Tibial nerve (tissue), 4 donors: ENCODE measurements around the gene DCAF17.

Experiments used
- EP300 ChIP-seq, 2 donors: sonication (generic); formaldehyde crosslinking; IDR thresholded peaks; one replicate each; pipeline ENCODE4 v1.6.1; 2017; ENCODE audit warnings: antibody characterized with exemption in 2 of 2, mild to moderate bottlenecking in 1 of 2
- POLR2A ChIP-seq, 2 donors: fragments of 450-650 bp; IDR thresholded peaks; one replicate each; pipeline ENCODE4 v1.6.1; 2017; ENCODE audit warnings: antibody characterized with exemption in 2 of 2, mild to moderate bottlenecking in 2 of 2, moderate library complexity in 2 of 2
- TF ChIP-seq, protein P1 (sequence below), 5 experiments: fragments of 200-600 bp in 3 of 5; fragments of 450-650 bp in 2 of 5; sonication (generic) in 3 of 5; IDR thresholded peaks; one replicate each; pipeline ENCODE4 v1.5.1; 2016 to 2019; ENCODE audit warnings: antibody characterized with exemption in 5 of 5, mild to moderate bottlenecking in 3 of 5, moderate library complexity in 2 of 5

- TF ChIP-seq, protein P1, sequence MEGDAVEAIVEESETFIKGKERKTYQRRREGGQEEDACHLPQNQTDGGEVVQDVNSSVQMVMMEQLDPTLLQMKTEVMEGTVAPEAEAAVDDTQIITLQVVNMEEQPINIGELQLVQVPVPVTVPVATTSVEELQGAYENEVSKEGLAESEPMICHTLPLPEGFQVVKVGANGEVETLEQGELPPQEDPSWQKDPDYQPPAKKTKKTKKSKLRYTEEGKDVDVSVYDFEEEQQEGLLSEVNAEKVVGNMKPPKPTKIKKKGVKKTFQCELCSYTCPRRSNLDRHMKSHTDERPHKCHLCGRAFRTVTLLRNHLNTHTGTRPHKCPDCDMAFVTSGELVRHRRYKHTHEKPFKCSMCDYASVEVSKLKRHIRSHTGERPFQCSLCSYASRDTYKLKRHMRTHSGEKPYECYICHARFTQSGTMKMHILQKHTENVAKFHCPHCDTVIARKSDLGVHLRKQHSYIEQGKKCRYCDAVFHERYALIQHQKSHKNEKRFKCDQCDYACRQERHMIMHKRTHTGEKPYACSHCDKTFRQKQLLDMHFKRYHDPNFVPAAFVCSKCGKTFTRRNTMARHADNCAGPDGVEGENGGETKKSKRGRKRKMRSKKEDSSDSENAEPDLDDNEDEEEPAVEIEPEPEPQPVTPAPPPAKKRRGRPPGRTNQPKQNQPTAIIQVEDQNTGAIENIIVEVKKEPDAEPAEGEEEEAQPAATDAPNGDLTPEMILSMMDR (IDR thresholded peaks at IDR 0.05) = no peak
- TF ChIP-seq POLR2A (IDR thresholded peaks at IDR 0.05) (no peak), EP300 (IDR thresholded peaks at IDR 0.05) (no peak)
Observed at GRCh38 chr2:171533331-171533730, 99.3 kb downstream of the DCAF17 start.
